Vagina (tissue), 2 donors: ENCODE data around the gene ERC2.

Experiments
- POLR2A ChIP-seq, 2 donors: fragments of 450-650 bp; IDR thresholded peaks; one replicate each; pipeline ENCODE4 v1.6.1; 2017; ENCODE audit warnings: antibody characterized with exemption in 2 of 2, mild to moderate bottlenecking in 2 of 2, moderate library complexity in 2 of 2
- POLR2AphosphoS5 ChIP-seq, 2 donors: sonication (generic); formaldehyde crosslinking; IDR thresholded peaks; one replicate each; pipeline ENCODE4 v1.9.0; 2017; ENCODE audit warnings: antibody characterized with exemption in 2 of 2, mild to moderate bottlenecking in 2 of 2, low read depth in 1 of 2; ENCODE audit not compliant: insufficient read depth in 1 of 2
- TF ChIP-seq, protein P1 (sequence below), 3 experiments: fragments of 450-650 bp in 2 of 3; fragments of 200-600 bp in 1 of 3; sonication (generic) in 1 of 3; IDR thresholded peaks; one replicate each; pipeline ENCODE4 v1.5.1; 2017 to 2019; ENCODE audit warnings: antibody characterized with exemption in 3 of 3, mild to moderate bottlenecking in 2 of 3, moderate library complexity in 2 of 3

DNA sequence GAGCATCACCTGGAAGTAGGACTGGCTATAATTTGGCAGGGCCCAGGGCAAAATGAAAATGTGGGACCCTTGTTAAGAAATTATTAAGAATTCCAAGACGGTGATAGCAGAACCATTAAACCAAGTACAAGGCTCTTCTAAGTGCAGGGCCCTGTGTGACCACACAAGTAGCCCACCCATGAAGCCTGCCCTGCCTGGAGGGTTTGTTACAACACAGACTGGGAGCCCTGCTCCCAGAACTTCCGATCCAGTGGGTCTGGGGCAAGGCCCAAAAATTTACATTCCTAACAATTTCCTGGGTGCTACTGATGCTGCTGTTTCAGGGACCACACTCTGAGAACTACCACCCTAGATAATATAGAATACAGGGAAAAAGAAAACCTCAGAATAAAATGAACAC, 666.6 kb downstream of the ERC2 start:
- TF ChIP-seq POLR2AphosphoS5 (IDR thresholded peaks at IDR 0.05; ENCODE audit: insufficient read depth in 1 of 2, low read depth in 1 of 2) (no peak), POLR2A (IDR thresholded peaks at IDR 0.05) (no peak)
- TF ChIP-seq, protein P1, sequence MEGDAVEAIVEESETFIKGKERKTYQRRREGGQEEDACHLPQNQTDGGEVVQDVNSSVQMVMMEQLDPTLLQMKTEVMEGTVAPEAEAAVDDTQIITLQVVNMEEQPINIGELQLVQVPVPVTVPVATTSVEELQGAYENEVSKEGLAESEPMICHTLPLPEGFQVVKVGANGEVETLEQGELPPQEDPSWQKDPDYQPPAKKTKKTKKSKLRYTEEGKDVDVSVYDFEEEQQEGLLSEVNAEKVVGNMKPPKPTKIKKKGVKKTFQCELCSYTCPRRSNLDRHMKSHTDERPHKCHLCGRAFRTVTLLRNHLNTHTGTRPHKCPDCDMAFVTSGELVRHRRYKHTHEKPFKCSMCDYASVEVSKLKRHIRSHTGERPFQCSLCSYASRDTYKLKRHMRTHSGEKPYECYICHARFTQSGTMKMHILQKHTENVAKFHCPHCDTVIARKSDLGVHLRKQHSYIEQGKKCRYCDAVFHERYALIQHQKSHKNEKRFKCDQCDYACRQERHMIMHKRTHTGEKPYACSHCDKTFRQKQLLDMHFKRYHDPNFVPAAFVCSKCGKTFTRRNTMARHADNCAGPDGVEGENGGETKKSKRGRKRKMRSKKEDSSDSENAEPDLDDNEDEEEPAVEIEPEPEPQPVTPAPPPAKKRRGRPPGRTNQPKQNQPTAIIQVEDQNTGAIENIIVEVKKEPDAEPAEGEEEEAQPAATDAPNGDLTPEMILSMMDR (IDR thresholded peaks at IDR 0.05): no peak
